Right lobe of liver (tissue), 4 donors: ENCODE data around the gene TICAM2.

Experiments
- CTCF ChIP-seq, 4 donors: fragments of 200-600 bp in 3 of 4; fragments of 450-650 bp in 1 of 4; IDR thresholded peaks; one replicate each; pipeline versions ENCODE4 v1.5.1 to v1.8.0; 2016 to 2022; ENCODE audit warnings: antibody characterized with exemption in 4 of 4, mild to moderate bottlenecking in 2 of 4
- POLR2A ChIP-seq: fragments of 450-650 bp; IDR thresholded peaks from one replicate; pipeline ENCODE4 v1.6.1; 2017; ENCODE audit warnings: antibody characterized with exemption, mild to moderate bottlenecking
- donor health status: DM: no; HTN: no; CAD: no.
- donor health status: DM: no; HTN: no; CAD: no.
- donor health status: DM: no; HTN: yes; CAD: no.

GRCh38 chr5:115605436-115605835 lies 3.2 kb upstream of the TICAM2 start:
- no peak for TF ChIP-seq CTCF (IDR thresholded peaks at IDR 0.05)
- TF ChIP-seq POLR2A, result no peak
